Measurements from ENCODE around the gene PANK2. TPM values are rescaled to one million over a fixed set of nuclear protein-coding genes. Genes with fewer than 3 reads are reported as not detected.
"Not testable (repeated sequence)": the region's sequence is repeated elsewhere in the genome, so short reads cannot be mapped to it uniquely, and the experiment has no call there.

Gene PANK2
- total and polyA plus RNA-seq, 3 donors from 2014 or later, result 57.9 to 71.2 (median 63.4) TPM

GRCh38 chr20:3894796-3895195, 5.6 kb downstream of the PANK2 start:
- Histone ChIP-seq H3K36me3 (ENCODE audit: low read depth, missing control alignments) (no peaks in the 10 kb centered on the region), H3K27me3 (no peaks in the 10 kb centered on the region), H3K9me3 (no peaks in the 10 kb centered on the region), H3K4me1 (peaks cover 39% of the 10 kb centered on the region), H3K27ac (no peak overlapping the region), H3K4me3 (no peak overlapping the region)
- intact Hi-C loops (cut with DNase I; ENCODE audit: low total_unique reads), result no loop called here
- WGBS, 2 donors, result 82 to 94% methylated on average over 5 of the region's 5 CpGs
- no peak for DNase-seq
- TF ChIP-seq, protein P1, sequence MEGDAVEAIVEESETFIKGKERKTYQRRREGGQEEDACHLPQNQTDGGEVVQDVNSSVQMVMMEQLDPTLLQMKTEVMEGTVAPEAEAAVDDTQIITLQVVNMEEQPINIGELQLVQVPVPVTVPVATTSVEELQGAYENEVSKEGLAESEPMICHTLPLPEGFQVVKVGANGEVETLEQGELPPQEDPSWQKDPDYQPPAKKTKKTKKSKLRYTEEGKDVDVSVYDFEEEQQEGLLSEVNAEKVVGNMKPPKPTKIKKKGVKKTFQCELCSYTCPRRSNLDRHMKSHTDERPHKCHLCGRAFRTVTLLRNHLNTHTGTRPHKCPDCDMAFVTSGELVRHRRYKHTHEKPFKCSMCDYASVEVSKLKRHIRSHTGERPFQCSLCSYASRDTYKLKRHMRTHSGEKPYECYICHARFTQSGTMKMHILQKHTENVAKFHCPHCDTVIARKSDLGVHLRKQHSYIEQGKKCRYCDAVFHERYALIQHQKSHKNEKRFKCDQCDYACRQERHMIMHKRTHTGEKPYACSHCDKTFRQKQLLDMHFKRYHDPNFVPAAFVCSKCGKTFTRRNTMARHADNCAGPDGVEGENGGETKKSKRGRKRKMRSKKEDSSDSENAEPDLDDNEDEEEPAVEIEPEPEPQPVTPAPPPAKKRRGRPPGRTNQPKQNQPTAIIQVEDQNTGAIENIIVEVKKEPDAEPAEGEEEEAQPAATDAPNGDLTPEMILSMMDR (IDR thresholded peaks at IDR 0.05), result no peak
- no peak for TF ChIP-seq POLR2A (IDR thresholded peaks at IDR 0.05)

GRCh38 chr20:3896302-3896701, 7.1 kb downstream of the PANK2 start:
- 58 to 78% methylated on average over 4 of the region's 4 CpGs for WGBS, 2 donors
- Histone ChIP-seq H3K9me3 (no peaks in the 10 kb centered on the region), H3K27me3 (no peaks in the 10 kb centered on the region), H3K4me1 (peaks cover 50% of the 10 kb centered on the region), H3K4me3 (no peak overlapping the region), H3K36me3 (ENCODE audit: low read depth, missing control alignments) (no peaks in the 10 kb centered on the region), H3K27ac (peak overlapping the region in 1 of 2 donors; percentile 22)
- no peak for TF ChIP-seq POLR2A (IDR thresholded peaks at IDR 0.05)
- no peak for DNase-seq
- intact Hi-C loops (cut with DNase I; ENCODE audit: low total_unique reads), result no loop called here

DNA sequence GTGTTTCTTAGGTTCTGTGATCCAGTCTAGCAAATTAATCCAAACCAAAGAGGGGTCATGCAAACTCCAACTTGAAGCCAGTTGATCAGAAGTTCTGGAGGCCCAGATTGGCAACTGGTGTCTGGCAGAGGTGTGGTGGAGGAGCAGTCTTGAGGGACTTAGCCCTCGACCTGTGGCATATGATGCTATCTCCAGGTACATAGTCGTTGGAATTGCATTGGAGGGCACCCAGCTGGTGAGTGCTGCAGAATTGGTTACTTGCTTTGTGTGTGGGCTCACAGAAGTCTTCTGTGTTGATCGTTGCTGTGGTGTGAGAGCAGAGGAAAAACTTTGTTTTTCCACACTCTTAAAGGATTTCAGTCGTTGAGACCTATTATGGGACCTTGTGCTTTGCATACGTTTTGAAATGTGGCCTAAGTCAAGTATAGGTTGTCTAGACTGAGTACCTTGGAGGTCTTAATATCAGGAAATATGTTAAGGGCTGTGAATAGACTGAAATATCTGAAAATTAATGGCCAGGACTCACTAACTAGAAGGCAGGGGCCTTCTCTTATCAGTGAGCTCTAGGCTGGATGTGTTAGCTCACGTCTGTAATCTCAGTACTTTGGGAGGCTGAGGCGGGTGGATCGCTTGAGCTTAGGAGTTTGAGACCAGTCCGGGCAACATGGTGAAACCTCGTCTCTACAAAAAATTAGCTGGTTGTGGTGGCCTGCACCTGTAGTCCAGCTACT, 7.8 kb downstream of the PANK2 start:
- peak overlapping the region in 1 of 2 donors; percentile 22 for H3K27ac ChIP-seq
- H3K36me3 ChIP-seq (ENCODE audit: low read depth, missing control alignments), result no peaks in the 10 kb centered on the region
- intact Hi-C loops (cut with DNase I; ENCODE audit: low total_unique reads), result no loop called here
- H3K4me3 ChIP-seq, result no peak overlapping the region
- TF ChIP-seq, protein P1 (IDR thresholded peaks at IDR 0.05), result no peak
- no peak for TF ChIP-seq POLR2A (IDR thresholded peaks at IDR 0.05)
- no peaks in the 10 kb centered on the region for H3K9me3 ChIP-seq
- 42 to 57% methylated on average over 10 of the region's 10 CpGs for WGBS, 2 donors
- peaks cover 54% of the 10 kb centered on the region for H3K4me1 ChIP-seq
- DNase-seq, result no peak
- no peaks in the 10 kb centered on the region for H3K27me3 ChIP-seq

DNA sequence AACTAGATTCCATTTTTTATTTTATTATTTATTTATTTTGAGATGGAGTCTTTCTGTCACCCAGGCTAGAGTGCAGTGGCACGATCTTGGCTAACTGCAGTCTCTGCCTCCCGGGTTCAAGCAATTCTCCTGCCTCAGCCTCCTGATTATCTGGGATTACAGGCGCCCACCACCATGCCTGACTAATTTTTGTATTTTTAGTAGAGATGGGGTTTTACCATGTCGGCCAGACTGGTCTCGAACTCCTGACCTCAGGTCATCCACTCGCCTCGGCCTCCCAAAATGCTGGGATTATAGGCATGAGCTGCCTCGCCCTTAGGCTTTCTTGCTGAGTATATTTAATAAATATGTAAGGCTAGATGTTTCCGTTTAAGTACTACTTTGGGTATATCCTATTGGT, 9.0 kb downstream of the PANK2 start:
- H3K36me3 ChIP-seq (ENCODE audit: low read depth, missing control alignments); H3K4me3 ChIP-seq; H3K27me3 ChIP-seq; DNase-seq; intact Hi-C loops (cut with DNase I; ENCODE audit: low total_unique reads); H3K9me3 ChIP-seq: not testable (repeated sequence)
- Histone ChIP-seq H3K4me1 (peaks cover 56% of the 10 kb centered on the region), H3K27ac (peak overlapping the region in 1 of 2 donors; percentile 8)
- 76 to 80% methylated on average over 9 of the region's 9 CpGs for WGBS, 2 donors

- Histone ChIP-seq H3K27ac (peak overlapping the region in 1 of 2 donors; percentile 8), H3K36me3 (ENCODE audit: low read depth, missing control alignments) (no peaks in the 10 kb centered on the region), H3K9me3 (no peaks in the 10 kb centered on the region), H3K27me3 (no peaks in the 10 kb centered on the region), H3K4me3 (no peak overlapping the region), H3K4me1 (peaks cover 57% of the 10 kb centered on the region)
- intact Hi-C loops (cut with DNase I; ENCODE audit: low total_unique reads), result no loop called here
- DNase-seq, result no peak
- TF ChIP-seq POLR2A (IDR thresholded peaks at IDR 0.05), result no peak
- TF ChIP-seq, protein P1 (IDR thresholded peaks at IDR 0.05), result no peak
- 56 to 59% methylated on average over 4 of the region's 4 CpGs for WGBS, 2 donors
Measured at GRCh38 chr20:3898639-3899038, 9.5 kb downstream of the PANK2 start.

DNA sequence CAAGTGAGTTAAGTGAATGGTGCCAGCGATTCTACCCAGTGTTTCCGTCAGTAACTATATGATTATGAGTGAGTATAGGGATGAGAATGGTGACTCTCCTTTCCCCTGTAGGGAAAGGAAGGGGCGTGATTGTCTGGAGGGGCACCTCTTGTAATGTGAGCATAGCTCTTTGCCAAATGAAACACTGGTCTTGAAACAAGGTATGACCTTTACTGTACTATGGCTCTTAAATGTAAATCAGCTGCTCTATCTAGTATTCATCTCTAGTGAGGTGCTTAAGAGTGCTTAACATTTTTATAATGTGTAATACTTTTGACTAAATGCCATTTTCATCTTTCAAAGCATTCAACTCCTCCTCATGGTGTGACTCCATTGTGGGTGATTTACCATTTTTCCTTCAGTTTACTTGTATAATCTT, 11.0 kb downstream of the PANK2 start:
- intact Hi-C loops (cut with DNase I; ENCODE audit: low total_unique reads), result no loop called here
- H3K4me1 ChIP-seq, result peaks cover 68% of the 10 kb centered on the region

More for the DNA sequence above, 11.0 kb downstream of the PANK2 start:
- Histone ChIP-seq H3K27ac (peak overlapping the region in 1 of 2 donors; percentile 23), H3K9me3 (no peaks in the 10 kb centered on the region), H3K27me3 (no peaks in the 10 kb centered on the region), H3K4me3 (no peak overlapping the region), H3K36me3 (ENCODE audit: low read depth, missing control alignments) (no peaks in the 10 kb centered on the region)
- DNase-seq, result no peak
- 61 to 67% methylated on average over 3 of the region's 3 CpGs for WGBS, 2 donors
- TF ChIP-seq, protein P1 (IDR thresholded peaks at IDR 0.05), result no peak
- TF ChIP-seq POLR2A (IDR thresholded peaks at IDR 0.05), result no peak

All from testis (tissue), 3 donors.